NCI-H2196 treated with DMSO at 0.1 percent for 48 hours (cell line): ENCODE measurements around the gene OR6C65.

Experiments
- DNase-seq: peaks from one replicate; lab custom pipeline; 2025; ENCODE audit not compliant: unreplicated experiment; lab: John Stamatoyannopoulos, UW

OR6C65 gene

GRCh38 chr12:55445357-55445756 is 45.0 kb downstream of the OR6C65 start:
- no peak for DNase-seq

- DNase-seq = no peak
These were observed 46.0 kb downstream of the OR6C65 start for GRCh38 chr12:55446326-55446725.

- no peak for DNase-seq
These were observed 48.5 kb downstream of the OR6C65 start for GRCh38 chr12:55448825-55449224.
